Central memory CD4-positive, alpha-beta T cell (primary cell): ENCODE measurements around the gene FOXC2.
A peak's percentile ranks its signal among the peaks of the same experiment; 100 is the strongest.
"Not testable (repeated sequence)": the region's sequence is repeated elsewhere in the genome, so short reads cannot be mapped to it uniquely, and the experiment has no call there.

Source experiments
- DNase-seq: peaks from one replicate; pipeline ENCODE4 v3.0.0; 2022

The FOXC2 gene

DNA sequence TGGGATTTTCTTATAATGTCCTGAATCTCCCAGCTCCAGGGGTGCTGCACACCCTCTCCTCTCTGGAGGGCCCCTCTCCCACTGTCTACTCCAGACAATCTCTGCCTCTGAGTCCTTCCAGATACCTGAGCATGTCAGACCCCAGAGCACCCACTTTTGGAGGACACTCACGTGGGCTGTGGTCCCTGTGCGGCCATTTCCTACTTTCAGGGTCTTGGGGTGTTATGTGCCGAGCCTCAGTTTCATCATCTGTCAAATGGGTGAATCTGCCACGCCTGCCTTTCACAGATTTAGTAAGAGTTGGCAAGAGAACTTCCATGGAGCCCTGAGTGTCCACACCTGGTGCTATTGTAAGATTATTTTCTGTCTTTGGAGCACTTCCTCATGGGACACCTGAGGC, 8.0 kb downstream of the FOXC2 start:
- no peak for DNase-seq

DNA sequence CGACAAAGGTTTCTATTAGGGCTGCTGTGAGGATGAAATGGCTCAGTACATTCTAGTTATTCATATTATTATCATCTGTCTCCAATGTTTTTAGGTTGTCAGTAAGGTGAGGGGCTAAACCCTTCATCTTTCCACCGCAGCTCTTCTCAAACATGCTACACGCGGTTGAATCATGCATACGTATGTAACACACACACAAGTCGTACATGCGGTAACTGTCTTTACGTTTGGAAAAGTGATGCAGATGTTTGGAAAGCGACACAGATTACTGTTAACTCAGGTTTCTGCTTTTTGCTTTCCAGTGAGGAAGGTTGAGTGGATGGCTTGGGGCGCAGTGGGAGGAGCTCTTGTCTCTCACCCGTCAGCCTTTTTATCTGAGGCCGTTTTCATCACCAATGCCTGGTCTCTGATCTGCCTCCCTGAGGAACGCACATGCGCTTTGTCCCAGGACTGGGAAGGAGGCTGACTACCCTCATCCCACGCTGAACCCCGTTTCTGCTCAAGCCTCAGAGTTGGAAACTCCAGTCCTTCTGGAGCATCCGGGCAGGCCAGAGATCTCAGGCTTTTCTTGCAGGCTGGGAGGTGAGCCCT, 8.6 kb downstream of the FOXC2 start:
- no peak for DNase-seq

DNA sequence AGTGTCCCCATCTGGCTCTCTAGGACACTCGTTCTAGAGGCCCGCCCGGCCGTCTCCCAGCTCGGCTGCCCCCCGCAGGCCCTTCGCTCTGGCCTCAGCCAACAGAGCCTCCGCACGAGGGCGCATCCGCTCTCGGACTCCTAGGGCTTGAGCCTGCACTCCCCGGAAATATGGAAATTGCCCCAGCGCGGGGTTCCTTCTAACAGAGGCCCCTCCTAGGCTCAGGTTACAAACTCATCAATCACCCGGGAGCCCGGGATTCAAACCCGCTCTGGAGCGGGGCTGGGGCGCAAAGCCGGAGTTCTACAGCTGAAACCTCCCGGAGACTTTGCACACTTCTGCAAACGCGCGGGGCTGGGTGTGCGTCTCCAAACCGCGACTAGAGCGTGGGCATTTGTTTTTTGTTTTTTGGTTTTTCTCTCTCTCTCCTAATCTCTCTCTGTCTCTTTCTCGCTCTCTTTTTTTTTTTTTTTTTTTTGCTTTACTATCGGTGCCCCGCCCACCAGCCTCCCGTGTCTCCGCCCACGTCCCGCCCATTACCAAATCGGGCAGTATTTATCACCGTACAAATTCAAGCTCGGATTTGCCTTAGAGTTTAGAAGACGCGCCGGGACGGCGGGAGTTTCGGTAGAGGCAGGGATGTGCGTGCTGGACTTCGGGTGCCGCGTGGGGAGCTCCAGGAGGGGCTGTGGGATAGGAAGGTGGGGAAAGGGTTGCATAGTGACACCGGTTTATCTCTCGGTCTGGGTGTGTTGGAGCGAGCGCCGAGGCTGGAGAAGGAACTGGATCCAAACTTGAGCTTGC, 9.3 kb downstream of the FOXC2 start:
- DNase-seq, result peak; percentile 18

DNA sequence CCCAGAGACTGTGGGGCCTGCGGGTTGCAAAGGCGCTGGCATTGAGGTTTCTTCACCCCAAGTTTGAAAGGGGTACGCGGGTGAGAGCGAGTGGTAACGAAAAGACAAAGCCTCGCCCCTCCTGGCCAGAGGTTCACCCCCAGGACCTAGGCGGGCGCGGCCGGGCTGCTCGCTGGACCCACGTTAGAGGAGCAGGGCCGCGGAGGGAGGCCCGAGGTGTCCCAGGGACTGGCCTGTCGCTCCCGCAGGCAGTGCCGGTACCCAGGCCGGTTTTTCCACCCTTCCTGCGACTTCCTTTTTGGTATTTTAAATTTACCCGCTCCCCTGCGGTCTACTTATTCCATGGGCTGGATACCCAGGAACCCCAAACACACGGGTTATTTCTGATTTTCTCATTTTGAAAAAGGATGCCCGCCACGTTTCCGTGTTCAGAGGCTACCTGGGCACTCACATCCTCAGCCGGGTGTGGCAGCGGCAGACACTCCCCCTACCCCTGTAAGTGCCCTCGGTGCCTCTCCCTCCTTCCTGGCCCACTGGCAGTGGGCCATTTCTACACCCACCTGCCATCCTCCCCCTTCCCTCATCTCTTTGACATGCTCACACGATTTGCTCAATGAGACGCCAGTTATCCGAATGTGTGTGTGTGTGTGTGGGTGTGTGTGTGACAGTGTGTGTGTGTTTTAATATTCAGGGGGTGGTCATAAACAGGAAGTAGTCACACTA, 10.1 kb downstream of the FOXC2 start:
- no peak for DNase-seq

DNA sequence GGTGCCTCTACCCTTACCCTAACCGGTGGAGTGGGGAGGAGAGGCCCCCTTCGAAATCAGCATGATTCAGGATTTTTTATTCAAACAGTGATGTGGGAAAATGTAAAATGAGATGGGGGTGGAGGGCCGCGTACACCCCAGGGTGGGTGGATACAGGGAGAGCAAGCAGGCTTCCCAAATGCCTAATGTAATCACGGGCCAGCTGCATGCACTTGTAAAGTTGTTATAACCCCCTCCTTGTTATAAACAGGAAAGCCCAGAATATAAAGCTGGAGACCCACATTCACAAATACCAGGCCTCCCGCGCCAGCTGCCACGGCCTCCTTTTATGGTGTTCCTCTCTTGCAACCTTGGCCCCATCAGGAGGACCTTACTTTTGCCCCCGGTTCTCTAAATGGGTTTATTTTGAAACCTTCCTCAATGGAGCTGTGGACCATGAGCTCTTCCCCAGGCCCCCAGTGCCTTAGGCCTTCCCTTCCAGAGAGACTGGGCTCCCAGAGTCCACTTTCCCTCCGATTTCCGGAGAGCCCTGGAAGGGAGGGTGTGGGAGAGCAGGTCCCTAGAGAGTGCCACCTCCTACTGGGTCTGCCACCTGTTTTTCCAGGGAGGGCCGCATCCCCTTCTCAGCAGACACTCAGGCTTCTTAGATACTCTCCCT, 10.8 kb downstream of the FOXC2 start:
- no peak for DNase-seq

DNA sequence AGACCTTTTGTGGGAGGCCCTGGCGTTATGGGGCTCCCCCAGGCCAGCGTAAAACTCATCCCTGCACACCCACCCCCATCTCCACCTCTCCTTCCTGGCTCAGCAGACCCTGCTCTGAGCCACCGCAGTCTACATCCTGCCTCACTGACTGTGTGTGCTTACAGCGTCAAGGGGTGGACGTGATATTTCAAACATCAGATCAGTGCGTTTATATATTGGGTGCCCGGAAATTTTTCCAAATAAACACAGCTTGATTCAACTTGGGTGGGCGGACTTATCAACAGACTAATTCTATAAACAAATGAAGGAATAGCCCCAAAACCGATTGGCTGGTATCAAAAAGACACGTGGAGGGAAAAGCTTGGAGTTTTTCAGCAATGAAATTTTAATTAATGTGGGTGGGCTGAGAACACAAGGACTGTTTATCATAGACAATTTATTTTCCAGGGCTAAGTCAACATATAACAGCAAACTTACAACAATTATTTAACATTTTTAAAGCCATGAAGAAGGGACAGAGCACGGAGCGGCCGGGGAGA, 11.5 kb downstream of the FOXC2 start, which contains the start of gene FOXL1:
Gene FOXL1 (plus strand): TSS at position 489 of the 539 bp plus-strand sequence. CDS start 175 bp downstream, outside the sequence.
- no peak for DNase-seq

DNA sequence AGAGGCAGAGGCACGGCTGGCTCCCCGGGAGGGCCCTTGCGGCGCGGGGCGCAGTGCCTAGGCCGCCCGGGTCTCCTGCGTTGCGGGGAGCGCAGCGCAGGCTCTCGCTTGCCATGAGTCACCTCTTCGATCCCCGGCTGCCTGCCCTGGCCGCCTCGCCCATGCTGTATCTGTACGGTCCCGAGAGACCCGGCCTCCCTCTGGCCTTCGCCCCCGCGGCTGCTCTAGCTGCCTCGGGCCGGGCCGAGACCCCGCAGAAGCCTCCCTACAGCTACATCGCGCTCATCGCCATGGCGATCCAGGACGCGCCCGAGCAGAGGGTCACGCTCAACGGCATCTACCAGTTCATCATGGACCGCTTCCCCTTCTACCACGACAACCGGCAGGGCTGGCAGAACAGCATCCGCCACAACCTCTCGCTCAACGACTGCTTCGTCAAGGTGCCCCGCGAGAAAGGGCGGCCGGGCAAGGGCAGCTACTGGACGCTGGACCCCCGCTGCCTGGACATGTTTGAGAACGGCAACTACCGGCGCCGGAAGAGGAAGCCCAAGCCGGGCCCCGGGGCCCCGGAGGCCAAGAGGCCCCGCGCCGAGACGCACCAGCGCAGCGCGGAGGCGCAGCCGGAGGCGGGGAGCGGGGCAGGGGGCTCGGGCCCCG, 12.1 kb downstream of the FOXC2 start:
- no peak for DNase-seq

DNA sequence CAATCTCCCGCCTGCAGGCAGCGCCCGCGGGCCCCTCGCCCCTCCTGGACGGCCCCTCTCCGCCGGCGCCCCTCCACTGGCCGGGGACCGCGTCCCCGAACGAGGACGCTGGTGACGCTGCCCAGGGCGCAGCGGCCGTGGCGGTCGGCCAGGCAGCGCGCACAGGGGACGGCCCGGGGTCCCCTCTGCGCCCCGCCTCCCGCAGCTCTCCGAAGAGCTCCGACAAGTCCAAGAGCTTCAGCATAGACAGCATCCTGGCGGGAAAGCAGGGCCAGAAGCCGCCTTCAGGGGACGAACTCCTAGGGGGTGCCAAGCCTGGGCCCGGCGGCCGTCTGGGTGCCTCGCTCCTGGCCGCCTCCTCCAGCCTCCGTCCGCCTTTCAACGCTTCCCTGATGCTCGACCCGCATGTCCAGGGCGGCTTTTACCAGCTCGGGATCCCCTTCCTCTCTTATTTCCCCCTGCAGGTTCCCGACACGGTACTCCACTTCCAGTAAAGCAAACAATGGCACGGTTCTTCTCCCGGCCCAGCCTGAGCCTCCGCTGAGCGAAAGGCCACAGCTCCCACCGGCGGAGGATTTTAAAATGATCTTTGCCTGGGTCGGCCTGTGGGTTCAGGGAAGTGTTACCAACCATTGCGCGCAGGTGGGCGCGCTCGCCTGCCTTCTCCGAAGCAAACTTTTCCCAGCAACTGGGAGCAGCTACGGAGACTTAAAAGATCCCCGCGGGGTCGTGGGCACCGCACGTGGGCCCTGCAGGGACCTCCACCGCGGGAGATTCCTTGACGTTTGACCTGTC, 12.8 kb downstream of the FOXC2 start:
- DNase-seq, result no peak

DNA sequence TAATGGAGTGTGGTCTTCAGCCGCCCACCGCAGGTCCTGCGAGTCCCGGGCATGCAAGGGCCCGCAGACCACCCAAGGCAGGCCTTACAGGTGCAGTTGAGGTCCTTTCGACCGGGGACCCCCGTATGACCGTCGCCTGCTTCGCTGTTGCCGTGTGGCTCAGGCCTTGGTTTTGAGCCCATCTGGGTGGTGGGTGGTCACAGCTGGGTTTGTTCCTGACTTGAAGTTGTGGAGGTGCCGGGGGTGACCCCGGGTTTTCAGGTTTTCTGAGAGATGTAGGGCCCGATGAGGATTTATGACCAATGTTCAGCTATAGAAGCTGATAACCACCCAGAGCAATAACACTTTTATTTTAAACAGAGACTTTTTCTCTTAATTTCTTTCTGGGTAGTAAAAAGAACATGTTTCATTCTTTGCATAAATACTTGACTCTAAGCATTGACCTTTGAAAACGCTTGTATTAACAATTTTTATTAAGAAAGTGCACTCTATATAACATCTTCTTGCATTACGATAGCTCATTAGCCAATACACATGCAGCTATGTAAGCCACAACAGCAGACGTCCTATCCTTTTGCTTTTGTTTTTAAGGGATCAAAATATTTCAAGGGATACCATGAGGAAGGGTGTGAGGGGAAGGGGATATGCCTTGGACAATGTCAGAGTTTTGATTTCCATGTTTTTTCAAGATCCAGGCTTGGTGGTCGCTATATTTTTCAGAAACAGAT, 13.6 kb downstream of the FOXC2 start:
- DNase-seq, result no peak

DNA sequence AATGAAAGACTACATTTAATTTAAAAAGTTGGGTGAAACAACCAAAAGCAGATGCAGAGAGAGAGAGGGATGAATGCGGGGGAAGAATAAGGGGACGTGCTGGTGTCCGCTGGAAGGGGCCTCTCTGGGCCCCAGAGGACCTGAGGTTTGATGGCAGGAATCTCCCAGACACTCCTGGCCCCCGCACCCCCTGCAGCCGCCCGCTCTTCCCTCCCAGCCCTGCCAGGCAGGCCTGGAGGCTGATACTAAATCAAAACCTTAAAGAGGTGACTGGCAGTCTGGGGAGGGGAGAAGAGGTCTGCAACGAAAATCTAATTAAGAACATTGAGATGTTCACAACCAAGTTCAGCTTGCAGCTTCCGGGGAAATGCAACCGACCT, 14.2 kb downstream of the FOXC2 start:
- DNase-seq, result no peak

DNA sequence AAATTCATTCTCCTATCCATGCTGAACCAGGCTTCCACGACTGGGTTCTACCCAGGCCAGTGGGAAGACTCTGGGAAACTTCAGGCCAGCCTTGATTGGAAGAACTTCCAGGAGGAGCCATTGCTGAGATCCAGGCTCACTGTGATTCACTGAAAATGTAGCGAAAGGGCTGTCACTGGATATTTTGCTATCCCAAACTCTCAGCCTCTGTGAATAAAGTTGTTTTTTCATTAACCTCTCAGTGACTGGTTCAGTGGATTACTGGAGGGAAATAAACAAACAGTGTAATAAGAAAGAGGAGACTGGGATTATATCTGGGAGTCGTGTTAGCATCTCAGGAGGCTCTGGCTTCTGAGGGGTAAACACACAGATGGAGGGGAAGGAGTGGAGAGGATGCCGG, 14.8 kb downstream of the FOXC2 start:
- DNase-seq, result no peak

DNA sequence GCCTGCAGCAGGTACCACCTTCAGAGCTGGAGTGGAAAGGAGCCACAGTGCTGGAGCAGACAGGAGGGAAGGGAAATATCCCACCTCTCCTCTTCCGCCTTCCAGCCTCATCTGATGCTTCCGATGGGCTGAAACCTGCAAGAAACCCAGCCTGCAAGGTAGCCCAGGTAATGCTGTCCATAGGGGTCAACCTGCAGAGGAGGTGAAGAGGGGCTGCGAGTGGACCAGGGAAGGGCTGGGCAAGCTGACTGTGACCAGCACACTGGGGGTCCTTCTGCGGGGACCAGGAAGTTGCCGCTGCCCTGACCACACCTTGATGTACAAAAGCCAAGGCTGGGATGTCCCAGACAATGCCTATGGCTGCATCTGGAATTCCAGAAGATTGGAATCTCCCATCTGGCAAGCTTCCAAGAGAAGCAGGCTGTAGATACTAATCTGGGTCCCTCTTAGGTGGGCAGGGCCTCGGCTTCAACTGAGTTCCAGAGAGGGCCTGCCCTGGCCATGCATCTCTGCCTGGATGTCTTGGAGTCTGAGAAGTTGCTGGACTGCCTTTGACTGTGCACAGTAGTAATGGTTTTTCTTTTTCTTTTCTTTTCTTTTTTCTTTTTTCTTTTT, 17.5 kb downstream of the FOXC2 start:
- DNase-seq, result no peak

DNA sequence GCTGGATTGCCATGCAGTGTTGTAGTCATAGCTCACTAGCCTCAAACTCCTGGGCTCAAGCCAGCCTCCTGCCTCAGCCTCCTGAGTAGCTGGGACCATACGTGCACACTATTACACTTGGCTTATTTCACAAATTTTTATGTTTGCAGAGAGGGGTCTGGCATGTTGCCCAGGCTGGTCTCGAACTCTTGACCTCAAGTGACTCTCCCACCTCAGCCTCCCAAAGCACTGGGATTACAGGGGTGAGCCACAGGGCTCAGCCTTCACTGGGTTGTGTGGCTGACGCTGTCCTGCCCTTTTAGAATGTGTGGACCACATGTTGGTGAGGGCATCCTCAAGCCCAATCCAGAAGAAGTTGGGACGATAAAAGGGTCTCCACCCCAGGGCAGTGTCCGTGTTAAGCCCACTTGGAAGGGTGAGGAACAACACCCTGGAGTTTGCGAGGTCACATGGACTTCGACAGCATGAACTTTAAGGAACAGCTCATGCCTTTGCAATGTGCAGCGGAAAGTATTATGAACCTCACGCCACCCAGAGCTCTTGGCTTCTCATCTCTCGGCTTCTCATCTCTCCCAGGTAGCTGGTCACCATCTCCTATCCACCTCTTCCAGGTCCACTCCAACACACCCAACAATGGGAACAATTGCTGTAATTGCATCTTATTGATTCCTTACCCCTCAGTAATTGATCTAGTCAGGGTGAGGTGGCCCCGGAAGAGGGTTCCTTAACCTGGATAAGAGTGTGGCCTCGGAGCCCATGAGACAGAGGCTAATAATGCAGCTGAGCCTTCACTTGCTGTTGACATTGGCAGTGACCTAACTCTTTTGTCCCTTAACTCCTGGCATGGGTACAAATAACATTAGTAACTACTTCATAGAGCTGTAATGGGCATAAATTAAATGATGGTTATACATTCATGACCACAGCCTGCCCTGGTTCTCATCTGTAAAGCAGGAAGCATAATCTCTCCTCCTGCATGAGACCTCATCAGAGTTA, 18.4 kb downstream of the FOXC2 start:
- DNase-seq, result no peak

DNA sequence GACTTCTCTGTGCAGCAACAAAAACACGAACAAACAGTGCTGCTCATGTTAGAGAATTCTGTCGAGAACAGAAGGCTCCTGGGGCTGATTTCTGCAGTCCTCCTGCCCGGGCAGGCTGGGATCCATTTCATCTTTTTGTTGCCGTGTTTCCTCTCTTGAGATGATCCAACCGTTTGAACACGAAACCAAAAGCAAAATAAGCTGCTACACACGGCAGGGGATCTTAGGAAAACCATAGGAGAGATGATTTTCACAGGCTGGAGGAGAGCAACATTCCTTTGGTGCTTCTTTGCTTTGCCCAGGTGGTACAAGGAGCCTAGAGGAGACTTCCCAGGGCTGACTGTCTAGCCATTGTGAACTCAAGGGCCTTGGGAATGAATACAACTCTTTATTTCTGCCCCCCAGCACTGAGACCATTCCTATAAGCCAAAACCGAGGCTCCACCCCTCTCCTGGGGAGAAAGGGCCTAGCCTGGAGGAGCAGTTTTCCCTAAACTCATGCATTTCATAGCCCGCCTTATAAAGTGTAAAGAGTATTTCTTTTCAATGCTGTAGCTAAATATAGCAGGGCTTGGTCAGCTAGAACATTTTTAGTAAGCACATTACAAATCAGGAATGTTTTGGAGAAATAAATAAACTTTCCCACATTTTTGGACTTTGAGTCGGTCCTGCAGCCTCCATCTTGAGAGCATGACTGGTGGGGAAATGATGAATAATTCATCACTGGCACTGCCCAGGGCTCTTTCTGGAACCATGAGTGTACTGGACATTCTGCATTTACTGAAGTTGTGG, 19.4 kb downstream of the FOXC2 start:
- no peak for DNase-seq

DNA sequence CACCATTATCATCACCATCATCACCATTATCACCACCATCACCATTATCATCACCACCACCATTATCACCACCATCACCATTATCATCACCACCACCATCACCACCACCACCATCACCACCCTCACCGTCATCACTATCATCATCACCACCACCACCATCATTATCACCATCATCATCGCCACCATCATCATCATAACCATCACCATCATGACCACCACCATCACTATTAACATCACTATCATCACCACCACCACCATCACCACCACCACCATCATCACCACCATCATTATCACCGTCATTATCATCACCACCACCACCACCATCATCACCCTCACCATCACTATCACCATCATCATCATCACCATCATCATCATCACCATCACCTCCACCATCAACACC, 20.9 kb downstream of the FOXC2 start:
- no peak for DNase-seq

DNA sequence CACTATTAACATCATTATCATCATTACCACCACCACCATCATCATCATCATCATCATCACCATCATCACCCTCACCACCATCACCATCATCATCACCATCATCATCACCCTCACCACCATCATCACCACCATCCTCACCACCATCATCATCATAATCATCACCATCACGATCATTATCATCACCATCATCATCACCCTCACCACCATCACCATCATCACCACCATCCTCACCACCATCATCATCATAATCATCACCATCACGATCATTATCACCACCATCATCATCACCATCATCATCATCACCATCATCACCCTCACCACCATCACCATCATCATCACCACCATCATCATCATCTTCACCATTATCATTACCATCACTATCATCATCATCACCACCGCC, 21.3 kb downstream of the FOXC2 start:
- DNase-seq, result not testable (repeated sequence)

DNA sequence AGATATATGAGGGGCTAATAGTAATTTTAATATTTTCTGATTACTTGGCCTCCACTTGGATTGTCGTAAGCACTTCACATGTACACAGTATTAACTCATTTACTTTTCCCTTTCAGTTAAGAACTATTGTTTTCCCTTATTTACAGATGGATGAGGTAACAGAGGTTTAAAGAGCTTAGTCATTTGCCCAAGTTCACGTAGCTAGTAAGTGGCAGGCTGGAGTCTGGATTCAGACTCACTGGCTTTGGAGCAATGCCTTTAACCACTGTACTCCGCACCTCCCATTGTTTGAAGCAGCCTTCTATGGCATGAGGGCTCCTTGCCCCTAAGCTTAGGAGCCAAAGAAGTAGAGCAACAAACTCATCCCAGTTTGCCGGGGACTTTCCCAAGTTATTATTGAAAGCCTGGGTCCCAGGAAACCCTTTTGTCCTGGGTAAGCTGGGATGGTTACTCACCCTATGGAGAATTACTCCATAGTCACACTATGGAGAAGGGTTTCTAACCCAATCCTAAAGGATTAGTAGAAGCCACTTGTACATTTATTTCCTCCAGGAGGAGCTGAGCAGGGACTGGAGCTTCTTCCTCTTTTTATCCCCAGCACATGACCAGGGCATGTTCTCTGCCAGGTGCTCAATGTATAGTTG, 24.0 kb downstream of the FOXC2 start:
- DNase-seq, result no peak

DNA sequence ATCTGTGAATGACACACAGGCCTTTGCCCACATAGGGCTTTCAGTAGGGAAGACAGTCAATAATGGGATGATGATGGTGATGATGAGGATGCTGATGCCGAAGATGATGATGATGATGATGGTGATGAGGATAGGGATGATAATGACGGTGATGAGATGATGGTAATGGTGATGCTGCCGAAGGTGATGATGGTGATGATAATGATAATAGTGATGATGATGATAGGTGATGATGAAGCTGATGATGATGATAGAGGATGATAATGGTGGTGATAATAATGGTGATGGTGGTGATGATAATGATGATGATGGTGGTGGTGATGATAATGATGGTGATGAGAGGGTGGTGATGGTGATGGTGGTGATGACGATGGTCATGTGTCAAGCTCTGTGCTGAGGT, 24.6 kb downstream of the FOXC2 start:
- no peak for DNase-seq
